Measurements from ENCODE around the gene NOP14. TPM values are rescaled to one million over a fixed set of nuclear protein-coding genes. Genes with fewer than 3 reads are reported as not detected.
A peak's percentile ranks its signal among the peaks of the same experiment; 100 is the strongest.
"Not testable (repeated sequence)": the region's sequence is repeated elsewhere in the genome, so short reads cannot be mapped to it uniquely, and the experiment has no call there.

Gene NOP14
- total RNA-seq, 1 donor from 2014 or later: 17.2 TPM

DNA sequence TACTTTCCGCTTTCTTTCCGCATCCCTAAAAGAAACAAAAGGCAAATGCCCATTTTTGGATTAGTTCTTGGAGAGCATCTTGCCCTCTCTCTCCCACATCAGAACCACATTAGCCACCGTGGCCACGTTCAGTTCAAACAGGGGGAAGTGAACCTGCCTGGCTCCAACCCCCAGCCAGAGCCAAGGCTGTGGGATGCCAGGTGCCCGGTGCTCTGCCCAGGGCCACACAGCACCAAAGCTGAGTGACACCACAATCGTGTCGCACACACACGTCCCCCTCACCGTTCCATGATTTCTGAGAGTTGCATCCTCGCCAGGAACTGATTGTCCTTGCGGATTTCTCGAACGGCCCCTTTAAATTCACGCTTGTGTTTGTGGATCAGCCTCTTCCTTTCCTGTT lies 24.3 kb downstream of the NOP14 start:
- Mint-ChIP-seq H3K27ac (ENCODE audit: unreplicated experiment) (no peak overlapping the region), H3K36me3 (ENCODE audit: unreplicated experiment) (no peaks in the 10 kb centered on the region), H3K27me3 (ENCODE audit: unreplicated experiment) (peaks cover 8% of the 10 kb centered on the region), H3K9me3 (ENCODE audit: unreplicated experiment) (peaks cover 7% of the 10 kb centered on the region), H3K4me1 (ENCODE audit: low read depth, unreplicated experiment) (peaks cover 9% of the 10 kb centered on the region), H3K4me3 (ENCODE audit: unreplicated experiment) (no peak overlapping the region)
- TF ChIP-seq, protein P1, sequence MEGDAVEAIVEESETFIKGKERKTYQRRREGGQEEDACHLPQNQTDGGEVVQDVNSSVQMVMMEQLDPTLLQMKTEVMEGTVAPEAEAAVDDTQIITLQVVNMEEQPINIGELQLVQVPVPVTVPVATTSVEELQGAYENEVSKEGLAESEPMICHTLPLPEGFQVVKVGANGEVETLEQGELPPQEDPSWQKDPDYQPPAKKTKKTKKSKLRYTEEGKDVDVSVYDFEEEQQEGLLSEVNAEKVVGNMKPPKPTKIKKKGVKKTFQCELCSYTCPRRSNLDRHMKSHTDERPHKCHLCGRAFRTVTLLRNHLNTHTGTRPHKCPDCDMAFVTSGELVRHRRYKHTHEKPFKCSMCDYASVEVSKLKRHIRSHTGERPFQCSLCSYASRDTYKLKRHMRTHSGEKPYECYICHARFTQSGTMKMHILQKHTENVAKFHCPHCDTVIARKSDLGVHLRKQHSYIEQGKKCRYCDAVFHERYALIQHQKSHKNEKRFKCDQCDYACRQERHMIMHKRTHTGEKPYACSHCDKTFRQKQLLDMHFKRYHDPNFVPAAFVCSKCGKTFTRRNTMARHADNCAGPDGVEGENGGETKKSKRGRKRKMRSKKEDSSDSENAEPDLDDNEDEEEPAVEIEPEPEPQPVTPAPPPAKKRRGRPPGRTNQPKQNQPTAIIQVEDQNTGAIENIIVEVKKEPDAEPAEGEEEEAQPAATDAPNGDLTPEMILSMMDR (IDR thresholded peaks at IDR 0.05; ENCODE audit: partially characterized antibody, unreplicated experiment): no peak
- no peak for DNase-seq

GRCh38 chr4:2938411-2938810 lies 24.8 kb downstream of the NOP14 start:
- not testable (repeated sequence) for H3K4me1 Mint-ChIP-seq (ENCODE audit: low read depth, unreplicated experiment); H3K27me3 Mint-ChIP-seq (ENCODE audit: unreplicated experiment); H3K4me3 Mint-ChIP-seq (ENCODE audit: unreplicated experiment); DNase-seq; H3K27ac Mint-ChIP-seq (ENCODE audit: unreplicated experiment); H3K36me3 Mint-ChIP-seq (ENCODE audit: unreplicated experiment); H3K9me3 Mint-ChIP-seq (ENCODE audit: unreplicated experiment)

DNA sequence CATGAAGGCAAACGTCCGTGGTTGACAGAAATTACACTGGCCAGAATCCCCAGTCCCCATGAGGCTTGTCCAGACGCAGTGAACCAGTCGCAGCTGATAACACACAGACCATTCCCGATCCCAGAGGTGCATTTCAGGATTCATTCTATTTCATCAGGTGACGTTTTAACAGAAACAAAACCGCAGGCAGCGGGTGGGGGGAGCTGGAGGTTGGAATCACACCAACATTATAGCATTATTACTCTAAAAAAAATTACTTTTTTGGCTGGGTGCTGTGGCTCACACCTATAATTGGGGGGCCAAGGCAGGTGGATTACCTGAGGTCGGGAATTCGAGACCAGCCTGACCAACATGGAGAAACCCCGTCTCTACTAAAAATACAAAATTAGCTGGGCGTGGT lies 25.2 kb downstream of the NOP14 start:
- H3K36me3 Mint-ChIP-seq (ENCODE audit: unreplicated experiment): no peaks in the 10 kb centered on the region
- TF ChIP-seq, protein P1 (IDR thresholded peaks at IDR 0.05; ENCODE audit: partially characterized antibody, unreplicated experiment): no peak
- peaks cover 8% of the 10 kb centered on the region for H3K27me3 Mint-ChIP-seq (ENCODE audit: unreplicated experiment)
- H3K9me3 Mint-ChIP-seq (ENCODE audit: unreplicated experiment): peaks cover 9% of the 10 kb centered on the region
- no peak for DNase-seq
- no peak overlapping the region for H3K4me3 Mint-ChIP-seq (ENCODE audit: unreplicated experiment)
- peak overlapping the region; percentile 72 for H3K27ac Mint-ChIP-seq (ENCODE audit: unreplicated experiment)
- peaks cover 9% of the 10 kb centered on the region for H3K4me1 Mint-ChIP-seq (ENCODE audit: low read depth, unreplicated experiment)

DNA sequence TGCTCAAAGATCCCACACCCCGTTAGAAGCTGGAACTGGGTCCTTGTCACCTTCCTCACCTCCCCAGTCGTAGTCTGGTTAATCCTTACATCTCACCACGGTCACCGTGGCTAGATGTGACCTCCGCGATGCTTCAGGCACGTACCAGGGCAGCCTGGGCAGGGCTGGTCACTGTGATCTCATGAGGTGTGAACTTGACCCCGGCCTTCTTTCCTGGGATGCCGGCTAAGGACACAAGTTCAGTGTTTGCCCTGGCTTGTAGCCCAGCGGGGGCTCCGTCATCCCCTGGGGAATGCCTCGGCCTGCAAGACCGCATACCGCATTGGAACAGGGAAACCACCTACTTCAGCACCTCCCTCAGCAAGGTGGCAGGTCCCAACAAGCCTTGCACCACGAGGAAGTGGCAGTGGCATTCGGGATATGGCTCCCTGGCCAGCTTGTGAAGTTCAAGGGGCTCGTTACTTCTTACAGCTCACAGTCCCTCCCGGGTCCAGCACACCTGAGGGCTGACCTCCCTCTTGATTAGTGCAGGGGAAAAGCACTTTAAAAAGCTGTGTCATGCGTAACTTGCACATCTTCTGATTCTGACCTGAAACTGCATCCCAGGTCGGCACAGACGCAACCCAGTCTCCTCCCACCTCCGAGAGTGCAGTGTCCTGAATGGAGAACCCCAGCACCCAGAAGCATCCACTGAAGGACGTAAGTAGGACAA lies 25.9 kb downstream of the NOP14 start:
- Mint-ChIP-seq H3K4me3 (ENCODE audit: unreplicated experiment) (peak overlapping the region; percentile 43), H3K27ac (ENCODE audit: unreplicated experiment) (peak overlapping the region; percentile 59), H3K36me3 (ENCODE audit: unreplicated experiment) (no peaks in the 10 kb centered on the region), H3K27me3 (ENCODE audit: unreplicated experiment) (peaks cover 6% of the 10 kb centered on the region), H3K4me1 (ENCODE audit: low read depth, unreplicated experiment) (peaks cover 9% of the 10 kb centered on the region), H3K9me3 (ENCODE audit: unreplicated experiment) (peaks cover 9% of the 10 kb centered on the region)
- TF ChIP-seq, protein P1 (IDR thresholded peaks at IDR 0.05; ENCODE audit: partially characterized antibody, unreplicated experiment): no peak
- DNase-seq: no peak

DNA sequence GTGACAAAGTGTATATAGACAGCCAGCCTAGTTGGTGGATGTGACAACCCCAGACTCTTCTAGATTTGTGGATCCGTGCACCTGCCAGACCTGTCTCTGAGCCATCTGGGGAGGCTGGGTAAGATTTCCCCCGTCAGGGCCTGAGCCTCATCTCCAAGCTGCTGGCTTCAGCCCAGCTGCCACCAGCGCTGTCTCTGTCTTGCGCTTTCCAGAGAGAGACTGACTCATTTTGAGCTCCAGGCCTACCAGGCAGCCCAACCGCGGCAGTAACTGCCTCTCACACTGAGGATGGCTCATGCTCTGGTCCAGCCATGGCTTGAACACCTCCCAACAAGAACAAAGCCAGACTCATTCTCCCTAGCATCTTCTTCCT lies 26.4 kb downstream of the NOP14 start:
- Mint-ChIP-seq H3K36me3 (ENCODE audit: unreplicated experiment) (no peaks in the 10 kb centered on the region), H3K27me3 (ENCODE audit: unreplicated experiment) (peaks cover 6% of the 10 kb centered on the region), H3K9me3 (ENCODE audit: unreplicated experiment) (peaks cover 9% of the 10 kb centered on the region), H3K4me1 (ENCODE audit: low read depth, unreplicated experiment) (peaks cover 9% of the 10 kb centered on the region), H3K4me3 (ENCODE audit: unreplicated experiment) (peak overlapping the region; percentile 43), H3K27ac (ENCODE audit: unreplicated experiment) (peak overlapping the region; percentile 59)
- DNase-seq: no peak
- TF ChIP-seq, protein P1 (IDR thresholded peaks at IDR 0.05; ENCODE audit: partially characterized antibody, unreplicated experiment): no peak
